ENCODE results near the gene FYN.

Gene FYN

GRCh38 chr6:111680015-111680712 is 193.1 kb downstream of the FYN start:
- no peak for DNase-seq (ENCODE audit: low read depth)
- TF ChIP-seq, protein P1, sequence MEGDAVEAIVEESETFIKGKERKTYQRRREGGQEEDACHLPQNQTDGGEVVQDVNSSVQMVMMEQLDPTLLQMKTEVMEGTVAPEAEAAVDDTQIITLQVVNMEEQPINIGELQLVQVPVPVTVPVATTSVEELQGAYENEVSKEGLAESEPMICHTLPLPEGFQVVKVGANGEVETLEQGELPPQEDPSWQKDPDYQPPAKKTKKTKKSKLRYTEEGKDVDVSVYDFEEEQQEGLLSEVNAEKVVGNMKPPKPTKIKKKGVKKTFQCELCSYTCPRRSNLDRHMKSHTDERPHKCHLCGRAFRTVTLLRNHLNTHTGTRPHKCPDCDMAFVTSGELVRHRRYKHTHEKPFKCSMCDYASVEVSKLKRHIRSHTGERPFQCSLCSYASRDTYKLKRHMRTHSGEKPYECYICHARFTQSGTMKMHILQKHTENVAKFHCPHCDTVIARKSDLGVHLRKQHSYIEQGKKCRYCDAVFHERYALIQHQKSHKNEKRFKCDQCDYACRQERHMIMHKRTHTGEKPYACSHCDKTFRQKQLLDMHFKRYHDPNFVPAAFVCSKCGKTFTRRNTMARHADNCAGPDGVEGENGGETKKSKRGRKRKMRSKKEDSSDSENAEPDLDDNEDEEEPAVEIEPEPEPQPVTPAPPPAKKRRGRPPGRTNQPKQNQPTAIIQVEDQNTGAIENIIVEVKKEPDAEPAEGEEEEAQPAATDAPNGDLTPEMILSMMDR (IDR thresholded peaks at IDR 0.05; ENCODE audit: low read length, missing control alignments): no peak
- H3K4me3 ChIP-seq (replicated peaks; ENCODE audit: low read depth, low read length): no peak overlapping the region

DNA sequence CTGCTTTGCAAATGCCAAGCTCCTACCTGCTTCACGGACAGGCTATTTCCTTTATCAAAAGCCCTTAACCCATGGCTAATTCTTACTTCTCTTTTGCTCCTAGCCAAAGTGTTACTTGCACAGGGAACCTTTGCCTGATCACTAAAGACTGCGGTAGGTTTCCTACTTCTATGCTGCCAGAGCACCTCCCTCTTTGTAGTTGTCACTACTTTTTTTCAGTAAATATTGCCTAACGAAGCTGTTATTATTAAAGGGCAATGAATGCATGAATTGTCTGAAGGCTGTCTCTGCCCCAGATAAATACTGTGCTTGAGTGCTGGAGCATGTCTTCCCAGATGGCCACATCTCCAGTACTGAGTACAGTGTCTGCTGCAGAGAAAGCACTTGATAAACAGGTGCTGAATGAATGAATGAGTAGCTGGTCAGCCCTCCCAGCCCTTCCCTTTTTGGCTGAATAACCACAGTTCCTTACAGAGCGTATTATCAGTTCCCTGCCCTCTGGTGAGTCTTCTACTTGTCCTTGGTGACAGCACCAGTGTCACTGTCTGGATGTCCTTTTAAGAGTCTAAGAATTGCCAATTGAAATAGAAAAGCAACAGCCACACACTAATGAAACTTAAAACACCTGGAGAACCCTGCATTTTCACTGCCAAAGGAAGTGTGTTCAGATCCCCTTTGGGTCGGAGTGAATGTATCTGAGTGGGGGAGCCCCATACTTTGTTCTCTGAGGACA is 194.0 kb downstream of the FYN start:
- DNase-seq (ENCODE audit: low read depth): no peak
- TF ChIP-seq, protein P1 (IDR thresholded peaks at IDR 0.05; ENCODE audit: low read length, missing control alignments): no peak
- H3K4me3 ChIP-seq (replicated peaks; ENCODE audit: low read depth, low read length): no peak overlapping the region

DNA sequence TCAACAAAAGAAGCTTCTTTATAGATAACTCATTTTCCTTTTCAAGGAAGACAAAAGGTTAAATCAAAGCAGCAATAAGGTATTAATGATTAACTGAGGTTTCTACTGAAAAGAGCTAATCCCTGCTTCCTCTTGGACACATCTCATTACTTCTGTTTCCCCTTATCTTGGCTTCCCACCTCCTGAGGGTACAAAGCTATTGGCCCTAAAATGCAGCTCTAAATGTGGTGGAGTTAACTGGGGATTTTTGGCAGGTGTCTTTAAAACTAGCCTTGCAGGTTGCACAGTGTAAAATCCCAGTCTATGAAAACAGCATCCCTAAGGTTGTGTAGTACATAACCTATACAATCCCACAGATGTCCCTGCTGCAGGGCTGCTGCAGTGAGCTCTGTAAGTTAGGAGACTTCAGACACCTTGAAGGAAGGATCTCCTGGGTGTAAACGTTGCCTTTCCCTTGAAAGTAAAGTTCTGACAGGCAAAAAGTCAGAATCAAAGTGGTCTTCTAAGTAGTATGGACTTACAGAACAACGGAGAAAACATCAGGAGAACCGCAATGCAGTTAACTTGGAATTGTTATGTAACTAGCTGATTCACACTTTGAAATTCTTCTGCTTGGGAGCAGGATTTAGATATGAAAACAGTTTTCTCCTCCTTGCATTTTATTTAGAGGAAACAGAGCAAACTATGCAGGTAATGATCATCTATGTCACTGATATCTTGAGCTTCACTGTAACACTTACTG is 195.8 kb downstream of the FYN start:
- TF ChIP-seq, protein P1 (IDR thresholded peaks at IDR 0.05; ENCODE audit: low read length, missing control alignments): no peak
- DNase-seq (ENCODE audit: low read depth): no peak
- H3K4me3 ChIP-seq (replicated peaks; ENCODE audit: low read depth, low read length): no peak overlapping the region

DNA sequence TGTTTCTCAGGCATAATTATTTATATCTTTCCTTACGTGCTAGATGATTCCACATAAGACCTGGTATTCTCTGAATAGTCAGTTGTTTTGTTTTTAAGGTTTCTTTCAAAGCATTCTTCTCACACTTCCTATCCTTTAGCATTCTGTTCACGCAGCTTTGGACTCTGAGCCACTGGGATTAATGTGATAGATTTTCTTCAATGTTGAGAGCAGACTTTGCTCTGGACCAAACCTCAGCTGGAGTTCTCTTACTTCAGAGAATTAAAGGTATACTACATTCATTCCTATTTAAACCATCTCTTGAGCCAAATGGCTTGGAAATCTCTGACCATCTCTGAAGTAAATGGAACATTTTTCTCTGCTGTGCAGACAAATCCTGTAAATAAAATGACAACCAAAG is 196.9 kb downstream of the FYN start:
- TF ChIP-seq, protein P1 (IDR thresholded peaks at IDR 0.05; ENCODE audit: low read length, missing control alignments): no peak
- H3K4me3 ChIP-seq (replicated peaks; ENCODE audit: low read depth, low read length): no peak overlapping the region
- DNase-seq (ENCODE audit: low read depth): no peak

DNA sequence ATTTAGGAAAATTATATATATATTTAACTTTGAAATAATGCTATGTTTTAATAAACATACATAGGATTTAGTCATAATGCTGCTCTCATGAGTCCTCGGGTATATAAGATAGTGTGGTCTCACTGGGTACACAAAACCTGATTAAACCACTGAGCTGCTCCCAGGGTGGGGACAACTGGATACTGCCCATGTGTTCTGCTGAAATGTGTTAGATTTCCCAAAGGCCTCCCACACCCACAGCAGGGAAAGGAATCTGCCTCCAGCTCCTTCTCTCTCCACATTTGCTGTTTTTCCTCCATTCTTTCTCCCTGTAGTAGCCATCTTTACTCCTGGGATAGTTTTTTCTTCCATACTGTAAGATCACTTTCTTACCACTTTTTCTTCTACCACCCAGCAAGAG is 198.4 kb downstream of the FYN start:
- TF ChIP-seq, protein P1 (IDR thresholded peaks at IDR 0.05; ENCODE audit: low read length, missing control alignments): no peak
- DNase-seq (ENCODE audit: low read depth): no peak
- no peak overlapping the region for H3K4me3 ChIP-seq (replicated peaks; ENCODE audit: low read depth, low read length)

- TF ChIP-seq, protein P1 (IDR thresholded peaks at IDR 0.05; ENCODE audit: low read length, missing control alignments): no peak
- DNase-seq (ENCODE audit: low read depth): no peak
- H3K4me3 ChIP-seq (replicated peaks; ENCODE audit: low read depth, low read length): no peak overlapping the region
Measured at GRCh38 chr6:111674413-111674812, 198.8 kb downstream of the FYN start.

Data from fibroblast of pulmonary artery (primary cell).